Prostate gland (tissue), 2 donors: ENCODE results near the gene PGR. TPM values are rescaled to one million over a fixed set of nuclear protein-coding genes. Genes with fewer than 3 reads are reported as not detected.

ENCODE experiments used
- DNase-seq: peaks from one replicate; pipeline ENCODE4 v3.0.0-alpha.2; 2019; ENCODE audit warnings: low spot score
- H3K27ac ChIP-seq, 2 donors: fragments of 200-600 bp; sonication (generic); 2 replicates each; pipeline ENCODE4 v1.5.1; 2017 to 2019
- H3K27me3 ChIP-seq: fragments of 200-600 bp; sonication (generic); replicated peaks from 2 replicates; pipeline ENCODE4 v1.5.1; 2019; ENCODE audit not compliant: insufficient read depth
- H3K36me3 ChIP-seq, 2 donors: fragments of 200-600 bp; sonication (generic); 1 replicate in 1 of 2; 2 replicates in 1 of 2; pipeline versions ENCODE4 v1.5.1 to v1.8.1; 2017 to 2019
- H3K4me1 ChIP-seq: fragments of 200-600 bp; sonication (generic); replicated peaks from 2 replicates; pipeline ENCODE4 v1.5.1; 2019
- H3K4me3 ChIP-seq, 2 donors: fragments of 200-600 bp; sonication (generic); 2 replicates each; pipeline ENCODE4 v1.5.1; 2017 to 2019
- H3K9me3 ChIP-seq: fragments of 200-600 bp; sonication (generic); 2 replicates; pipeline ENCODE4 v1.5.1; 2017
- CTCF ChIP-seq, 4 experiments: fragments of 200-600 bp in 2 of 4; fragments of 450-650 bp in 2 of 4; sonication (generic) in 2 of 4; IDR thresholded peaks; 1 replicate in 3 of 4; 2 replicates in 1 of 4; pipeline ENCODE4 v1.5.1; 2016 to 2019; ENCODE audit warnings: antibody characterized with exemption in 4 of 4, mild to moderate bottlenecking in 2 of 4, moderate library complexity in 2 of 4
- POLR2A ChIP-seq: fragments of 450-650 bp; IDR thresholded peaks from one replicate; pipeline ENCODE4 v1.6.1; 2016; ENCODE audit warnings: antibody characterized with exemption, mild to moderate bottlenecking
- POLR2AphosphoS5 ChIP-seq: sonication (generic); formaldehyde crosslinking; IDR thresholded peaks from one replicate; pipeline ENCODE4 v1.6.1; 2017; ENCODE audit warnings: antibody characterized with exemption
- WGBS: methylation state at CpG from one replicate; pipeline ENCODE4 v1.1.5; 2018; 5-methylcytosine and 5-hydroxymethylcytosine counted together
- intact Hi-C: fragments of 100-400 bp; cut with DNase I; formaldehyde crosslinking; loops from one replicate; pipeline ENCODE4 v1.14.2; 2022
- total RNA-seq, 2 donors: library from RNA; depleted of rRNA; stranded (reverse); fragments of >200 nt; gene quantifications; one replicate each; pipeline ENCODE4 v1.1.0, GENCODE V29; 2016

The PGR gene
- total RNA-seq, 2 donors from 2014 or later = 3.5 to 5.9 TPM

- WGBS = 30% methylated on average over 18 of the region's 18 CpGs
- Histone ChIP-seq H3K27ac (peak overlapping the region; percentile 51 to 70), H3K36me3 (no peaks in the 10 kb centered on the region), H3K4me1 (no peaks in the 10 kb centered on the region), H3K4me3 (peak overlapping the region; percentile 33 to 36), H3K27me3 (peaks cover 5% of the 10 kb centered on the region), H3K9me3 (no peaks in the 10 kb centered on the region)
- TF ChIP-seq CTCF (IDR thresholded peaks at IDR 0.05) = no peak
- TF ChIP-seq POLR2A = no peak
- no peak for TF ChIP-seq POLR2AphosphoS5
- no peak for DNase-seq
- intact Hi-C loops = loop anchor here (10.0 kb wide), 2 partner anchors 142 to 308 kb away; no protein-coding TSS in a partner anchor
These were observed 2.9 kb downstream of the PGR start for GRCh38 chr11:101126551-101127196.

- DNase-seq = no peak
- Histone ChIP-seq H3K9me3 (no peaks in the 10 kb centered on the region), H3K27me3 (no peaks in the 10 kb centered on the region), H3K4me1 (no peaks in the 10 kb centered on the region), H3K36me3 (no peaks in the 10 kb centered on the region), H3K27ac (no peak overlapping the region), H3K4me3 (no peak overlapping the region)
- TF ChIP-seq POLR2A (no peak), POLR2AphosphoS5 (no peak)
- WGBS = 41% methylated on average over 4 of the region's 4 CpGs
- intact Hi-C loops = no loop called here
These were observed 13.9 kb downstream of the PGR start for GRCh38 chr11:101115671-101116160.

GRCh38 chr11:101113540-101113939 lies 16.1 kb downstream of the PGR start:
- no peaks in the 10 kb centered on the region for H3K27me3 ChIP-seq
- WGBS = 92% methylated on average over 2 of the region's 2 CpGs
- H3K36me3 ChIP-seq = no peaks in the 10 kb centered on the region
- no peak overlapping the region for H3K27ac ChIP-seq
- TF ChIP-seq POLR2AphosphoS5 = no peak
- no peak for TF ChIP-seq POLR2A
- TF ChIP-seq CTCF (IDR thresholded peaks at IDR 0.05) = no peak
- no peaks in the 10 kb centered on the region for H3K4me1 ChIP-seq
- intact Hi-C loops = no loop called here
- no peak overlapping the region for H3K4me3 ChIP-seq
- H3K9me3 ChIP-seq = no peaks in the 10 kb centered on the region
- no peak for DNase-seq

GRCh38 chr11:101104716-101105115 lies 24.9 kb downstream of the PGR start:
- Histone ChIP-seq H3K9me3 (no peaks in the 10 kb centered on the region), H3K4me3 (no peak overlapping the region), H3K27me3 (no peaks in the 10 kb centered on the region), H3K4me1 (no peaks in the 10 kb centered on the region), H3K36me3 (no peaks in the 10 kb centered on the region), H3K27ac (no peak overlapping the region)
- TF ChIP-seq CTCF (IDR thresholded peaks at IDR 0.05) (no peak), POLR2A (no peak), POLR2AphosphoS5 (no peak)
- DNase-seq = no peak
- intact Hi-C loops = no loop called here

- H3K27ac ChIP-seq = no peak overlapping the region
- H3K4me1 ChIP-seq = no peaks in the 10 kb centered on the region
- no peak for DNase-seq
- intact Hi-C loops = no loop called here
- no peaks in the 10 kb centered on the region for H3K36me3 ChIP-seq
- no peaks in the 10 kb centered on the region for H3K9me3 ChIP-seq
- WGBS = 89% methylated on average over 2 of the region's 2 CpGs
- no peaks in the 10 kb centered on the region for H3K27me3 ChIP-seq
- no peak overlapping the region for H3K4me3 ChIP-seq
- TF ChIP-seq POLR2A = no peak
- no peak for TF ChIP-seq CTCF (IDR thresholded peaks at IDR 0.05)
- TF ChIP-seq POLR2AphosphoS5 = no peak
These were observed 26.2 kb downstream of the PGR start for GRCh38 chr11:101103433-101103832.
